ENCODE results near the gene DLG3. TPM values are rescaled to one million over a fixed set of nuclear protein-coding genes. Genes with fewer than 3 reads are reported as not detected.

DLG3 gene
- total RNA-seq, 4 donors from 2014 or later: 21.7 to 27.0 (median 22.5) TPM

DNA sequence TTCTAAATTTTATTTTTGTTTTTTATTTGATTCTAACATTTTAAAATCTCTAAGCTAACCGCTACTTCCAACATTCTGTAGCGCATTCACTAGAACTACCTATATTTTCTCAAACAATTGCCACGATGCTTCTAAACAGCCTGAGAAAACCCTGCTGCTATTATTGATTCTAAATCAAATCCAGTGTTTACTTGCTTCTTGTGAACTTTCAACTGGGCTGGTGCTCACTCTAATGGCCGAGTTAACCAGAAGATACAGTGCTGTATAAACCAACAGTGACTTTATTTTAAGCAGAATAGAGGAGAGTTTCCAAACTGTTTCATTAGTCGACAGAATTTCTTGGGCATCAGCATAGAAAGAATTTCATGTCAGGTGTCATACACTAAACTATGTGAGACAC lies 110.3 kb downstream of the DLG3 start:
- 66% methylated on average over 5 of the region's 5 CpGs for WGBS
- no peaks in the 10 kb centered on the region for H3K9me3 ChIP-seq
- H3K4me3 ChIP-seq: no peak overlapping the region
- H3K4me1 ChIP-seq: peaks cover 0 to 3% (median 0%) of the 10 kb centered on the region in 4 donors
- intact Hi-C loops (cut with DNase I): loop anchor here (2.0 kb wide), 1 partner anchor 100 kb away; no protein-coding TSS in a partner anchor
- no peak for DNase-seq (ENCODE audit: extremely low spot score)
- H3K27ac ChIP-seq (replicated peaks in 1 of 4): no peak overlapping the region
- H3K27me3 ChIP-seq: no peaks in the 10 kb centered on the region
- H3K36me3 ChIP-seq: no peaks in the 10 kb centered on the region
- TF ChIP-seq EP300 (IDR thresholded peaks at IDR 0.05) (no peak), POLR2AphosphoS5 (IDR thresholded peaks at IDR 0.05) (no peak), POLR2A (IDR thresholded peaks at IDR 0.05; ENCODE audit: low read depth) (no peak)
- TF ChIP-seq, protein P1, sequence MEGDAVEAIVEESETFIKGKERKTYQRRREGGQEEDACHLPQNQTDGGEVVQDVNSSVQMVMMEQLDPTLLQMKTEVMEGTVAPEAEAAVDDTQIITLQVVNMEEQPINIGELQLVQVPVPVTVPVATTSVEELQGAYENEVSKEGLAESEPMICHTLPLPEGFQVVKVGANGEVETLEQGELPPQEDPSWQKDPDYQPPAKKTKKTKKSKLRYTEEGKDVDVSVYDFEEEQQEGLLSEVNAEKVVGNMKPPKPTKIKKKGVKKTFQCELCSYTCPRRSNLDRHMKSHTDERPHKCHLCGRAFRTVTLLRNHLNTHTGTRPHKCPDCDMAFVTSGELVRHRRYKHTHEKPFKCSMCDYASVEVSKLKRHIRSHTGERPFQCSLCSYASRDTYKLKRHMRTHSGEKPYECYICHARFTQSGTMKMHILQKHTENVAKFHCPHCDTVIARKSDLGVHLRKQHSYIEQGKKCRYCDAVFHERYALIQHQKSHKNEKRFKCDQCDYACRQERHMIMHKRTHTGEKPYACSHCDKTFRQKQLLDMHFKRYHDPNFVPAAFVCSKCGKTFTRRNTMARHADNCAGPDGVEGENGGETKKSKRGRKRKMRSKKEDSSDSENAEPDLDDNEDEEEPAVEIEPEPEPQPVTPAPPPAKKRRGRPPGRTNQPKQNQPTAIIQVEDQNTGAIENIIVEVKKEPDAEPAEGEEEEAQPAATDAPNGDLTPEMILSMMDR (IDR thresholded peaks at IDR 0.05): no peak

Small RNA genes within 50 kb of the gene (small RNA-seq; reads per million reads assigned to genes)
- 0 reads per million in 3 donors for gene RNU4-81P
- gene RNY4P23: 2.7 to 48.8 (median 3.7) reads per million in 3 donors

Other genes with a start within 250 kb of the DLG3 start
- gene AWAT1, start 210.2 kb upstream of the DLG3 start, total RNA-seq: not detected
- gene P2RY4, start 184.6 kb upstream of the DLG3 start, total RNA-seq: 1 to 10 TPM in 1 of 4 donors, under 1 TPM in 1, not detected in 2; 0.23 to 1.2 TPM
- not detected for gene ARR3, start 176.5 kb upstream of the DLG3 start, total RNA-seq
- not detected for gene RAB41, start 162.7 kb upstream of the DLG3 start, total RNA-seq
- 10 to 100 TPM; 26.0 to 32.9 (median 29.4) TPM for gene PDZD11, start 154.9 kb upstream of the DLG3 start, total RNA-seq
- gene KIF4A, start 154.7 kb upstream of the DLG3 start, total RNA-seq: under 1 TPM; 0.06 to 0.42 (median 0.37) TPM
- not detected for gene GDPD2, start 21.5 kb upstream of the DLG3 start, total RNA-seq

All from esophagus muscularis mucosa (tissue), 4 donors.